ENCODE measurements around the gene CLTB.
"Not testable (repeated sequence)": the region's sequence is repeated elsewhere in the genome, so short reads cannot be mapped to it uniquely, and the experiment has no call there.

Gene CLTB

GRCh38 chr5:176410486-176411180 lies 5.7 kb downstream of the CLTB start:
- DNase-seq (ENCODE audit: low spot score): no peak
- Histone ChIP-seq H3K4me3 (no peak overlapping the region), H3K27ac (no peak overlapping the region)
- no peak for TF ChIP-seq CTCF (IDR thresholded peaks at IDR 0.05)

- TF ChIP-seq CTCF (IDR thresholded peaks at IDR 0.05): no peak
- DNase-seq (ENCODE audit: low spot score): peak; percentile 26
- Histone ChIP-seq H3K4me3 (no peak overlapping the region), H3K27ac (no peak overlapping the region)
These were observed 6.6 kb downstream of the CLTB start for GRCh38 chr5:176409765-176410164.

- H3K4me3 ChIP-seq: no peak overlapping the region
- DNase-seq (ENCODE audit: low spot score): peak; percentile 43
- H3K27ac ChIP-seq: no peak overlapping the region
These were observed 7.7 kb downstream of the CLTB start for GRCh38 chr5:176408590-176408989.

GRCh38 chr5:176408252-176408573 lies 8.1 kb downstream of the CLTB start:
- DNase-seq (ENCODE audit: low spot score); H3K27ac ChIP-seq; H3K4me3 ChIP-seq: not testable (repeated sequence)

More at GRCh38 chr5:176408590-176408989, 7.7 kb downstream of the CLTB start:
- TF ChIP-seq CTCF (IDR thresholded peaks at IDR 0.05): no peak

- no peak for TF ChIP-seq CTCF (IDR thresholded peaks at IDR 0.05)
- DNase-seq (ENCODE audit: low spot score): no peak
These were observed 8.7 kb downstream of the CLTB start for GRCh38 chr5:176407456-176408251.

GRCh38 chr5:176406436-176407052 lies 9.8 kb downstream of the CLTB start:
- Histone ChIP-seq H3K27ac (no peak overlapping the region), H3K4me3 (no peak overlapping the region)
- TF ChIP-seq CTCF (IDR thresholded peaks at IDR 0.05): no peak
- DNase-seq (ENCODE audit: low spot score): peak; percentile 33

More at GRCh38 chr5:176407456-176408251, 8.7 kb downstream of the CLTB start:
- Histone ChIP-seq H3K27ac (peak overlapping the region in 1 of 2 donors; percentile 63), H3K4me3 (no peak overlapping the region)

GRCh38 chr5:176405656-176406435 lies 10.5 kb downstream of the CLTB start:
- DNase-seq (ENCODE audit: low spot score): no peak
- Histone ChIP-seq H3K27ac (no peak overlapping the region), H3K4me3 (no peak overlapping the region)
- no peak for TF ChIP-seq CTCF (IDR thresholded peaks at IDR 0.05)

Data from coronary artery (tissue), 2 donors.